Right hindlimb (tissue), 1 donor: ENCODE measurements around the gene DCAF12L1.

ENCODE experiments used
- DNase-seq: peaks from one replicate; pipeline ENCODE4 v3.0.0-alpha.2; 2018

Gene DCAF12L1

DNA sequence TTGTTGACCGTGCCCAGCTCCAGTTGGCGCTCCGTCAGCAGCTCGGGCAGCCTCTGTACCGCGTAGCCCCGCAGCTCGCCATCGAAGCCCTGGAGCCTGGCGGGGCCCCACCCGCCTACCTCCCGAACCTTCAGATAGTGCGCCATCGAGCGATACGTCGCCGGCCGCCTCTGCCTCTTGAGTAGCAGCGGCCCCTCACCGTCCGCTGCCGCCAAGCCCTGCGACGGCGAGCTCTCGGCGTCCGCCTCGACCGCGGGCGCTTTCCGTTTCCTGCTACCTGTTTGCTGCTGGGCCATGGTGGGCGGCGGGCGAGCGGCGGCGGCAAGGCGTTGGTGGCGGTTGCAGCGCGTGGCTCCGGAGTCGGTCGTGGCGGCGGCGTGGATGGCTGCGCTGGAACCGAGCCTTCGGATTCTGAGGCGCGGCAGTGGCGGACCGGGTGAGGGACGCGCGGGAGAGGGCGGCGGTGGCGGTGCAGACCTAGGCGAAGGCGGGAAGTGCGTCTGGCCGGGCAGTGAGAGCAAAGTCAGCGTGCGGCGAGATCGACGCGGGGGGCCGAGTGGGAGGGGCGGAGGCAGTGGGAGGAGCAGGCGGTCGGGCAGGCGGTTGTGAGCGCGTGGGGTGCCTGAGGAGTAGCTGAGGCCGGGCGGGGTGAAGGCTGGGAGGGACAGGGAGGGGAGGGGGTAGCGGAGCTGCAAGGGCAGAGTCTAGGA lies at the start of gene DCAF12L1:
Gene DCAF12L1 (minus strand): TSS at position 502 of the 710 bp plus-strand sequence. CDS start 206 bp downstream, at position 296.
- peak; percentile 49 for DNase-seq

DNA sequence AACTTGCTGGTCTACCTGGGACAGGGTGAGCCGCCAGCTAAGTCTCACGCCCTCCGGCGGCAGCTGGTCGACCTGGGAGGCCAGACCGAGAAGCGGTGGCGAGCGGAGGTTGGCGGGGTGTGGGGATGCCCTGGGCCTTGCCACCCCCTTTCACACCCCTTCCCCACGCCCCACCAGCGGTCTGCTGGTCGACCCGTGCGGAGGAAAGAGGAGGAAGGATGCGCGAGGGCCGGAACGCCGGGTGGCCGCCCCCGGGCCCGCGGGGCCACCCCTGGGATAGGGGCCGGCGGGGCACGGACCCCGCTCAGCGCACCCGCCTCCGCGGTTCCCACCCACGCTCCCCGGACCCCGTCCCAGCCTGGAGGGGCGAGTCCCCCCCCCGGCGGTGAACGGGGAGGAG lies 28.3 kb upstream of the DCAF12L1 start:
- no peak for DNase-seq

DNA sequence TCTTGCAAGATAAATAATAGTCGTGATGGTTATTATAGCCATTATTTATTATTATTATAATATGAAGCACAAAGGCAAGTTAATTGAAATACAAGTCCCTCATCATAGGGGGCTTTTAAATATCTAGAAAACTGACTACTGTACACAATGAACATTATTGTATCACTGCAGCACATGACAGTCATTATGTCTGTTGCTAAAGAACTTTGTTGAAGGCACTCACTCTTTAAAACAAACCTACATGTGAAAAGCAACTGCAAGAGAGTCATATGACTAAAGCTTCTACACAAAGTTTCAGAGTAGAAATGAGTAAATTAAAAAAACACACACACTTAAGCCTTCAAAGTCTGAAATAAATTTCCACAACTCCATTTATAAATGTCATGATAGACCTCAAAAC lies 23.3 kb upstream of the DCAF12L1 start:
- DNase-seq: no peak

DNA sequence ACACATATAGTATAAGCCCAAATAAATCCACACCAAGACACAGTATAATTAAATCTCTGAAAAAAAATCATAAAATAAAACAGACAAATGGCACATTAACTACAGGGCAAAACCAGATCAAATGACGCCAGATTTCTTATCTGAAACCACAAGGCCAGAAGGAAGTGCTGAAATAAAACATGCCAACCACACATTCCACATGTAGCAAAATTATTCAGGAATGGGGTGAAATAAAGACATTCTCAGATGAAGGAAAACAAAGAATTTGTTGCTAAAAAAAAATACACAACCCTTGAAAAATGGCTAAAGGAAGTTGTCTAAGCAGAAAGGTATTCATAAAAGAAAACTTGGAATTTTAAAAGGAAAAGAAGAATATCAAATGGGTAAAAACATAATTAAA lies 4.5 kb upstream of the DCAF12L1 start:
- no peak for DNase-seq

GRCh38 chrX:126551725-126552312 lies 795 bp downstream of the DCAF12L1 start:
- DNase-seq: no peak

GRCh38 chrX:126551306-126551705 lies 1.3 kb downstream of the DCAF12L1 start:
- no peak for DNase-seq

DNA sequence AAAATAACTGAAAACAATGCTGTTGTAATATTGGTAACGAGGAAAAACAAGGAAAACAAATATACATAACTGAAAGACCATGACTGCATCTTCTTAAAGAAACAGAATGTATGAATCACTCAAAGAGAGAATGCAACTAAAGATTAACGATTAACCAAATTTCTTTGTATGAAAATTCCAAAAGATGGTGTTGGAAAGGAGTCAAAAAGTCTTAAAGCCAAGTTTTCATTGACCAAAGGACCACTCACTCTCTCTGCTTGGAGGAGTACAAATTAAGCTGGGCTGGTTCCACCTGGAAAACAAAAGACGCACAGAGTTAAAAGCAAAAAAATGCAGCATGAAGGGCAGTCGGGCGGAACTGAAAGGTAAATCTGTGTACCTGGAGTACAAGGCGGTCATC lies 1.8 kb downstream of the DCAF12L1 start:
- no peak for DNase-seq

DNA sequence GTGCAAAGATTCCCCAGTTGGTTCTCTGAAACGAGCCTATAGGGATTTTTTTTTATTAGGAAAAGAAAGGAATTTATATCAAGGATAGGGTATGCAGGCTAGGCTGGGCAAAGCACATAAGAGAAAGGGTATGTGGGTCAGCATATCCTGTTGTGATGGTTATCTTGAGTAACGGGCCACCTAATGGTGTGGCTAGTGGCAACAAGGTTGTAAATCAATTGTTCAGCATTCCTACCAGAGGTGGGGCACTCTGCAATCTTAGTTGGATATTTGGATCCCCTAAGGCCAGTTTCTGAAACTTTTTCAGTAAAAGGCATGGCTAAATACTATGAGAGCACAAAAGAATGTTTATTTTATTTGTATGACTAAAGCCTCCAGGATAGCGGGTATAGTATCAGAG lies 42.7 kb downstream of the DCAF12L1 start:
- DNase-seq: no peak
